ENCODE measurements around the gene SNRK.

- TF ChIP-seq POLR2A (IDR thresholded peaks at IDR 0.05) (no peak), CTCF (IDR thresholded peaks at IDR 0.05 in 8 of 11, conservative IDR thresholded peaks at IDR 0.05 in 3 of 11) (no peak)
Observed at GRCh38 chr3:43286841-43287499, 630 bp downstream of the SNRK start.
